ENCODE data around the gene PLA2G4A. TPM values are rescaled to one million over a fixed set of nuclear protein-coding genes. Genes with fewer than 3 reads are reported as not detected.

PLA2G4A gene
- 0.48 TPM in 1 of 2 replicates, not detected in the other for polyA plus RNA-seq

GRCh38 chr1:186828611-186829454 lies at the start of gene PLA2G4A:
Gene PLA2G4A, plus strand, starts transcription at chr1:186828949. Its CDS starts 25,406 bp downstream, at chr1:186854355.

Other genes starting within 250 kb of the PLA2G4A start
- 0.13 TPM in 1 of 2 replicates, not detected in the other for gene PTGS2, start 148.5 kb upstream of the PLA2G4A start, polyA plus RNA-seq